Measurements from ENCODE around the gene NPTX2. TPM values are rescaled to one million over a fixed set of nuclear protein-coding genes. Genes with fewer than 3 reads are reported as not detected.

NPTX2 gene
- total RNA-seq, 1 donor from 2014 or later, result 2.1 TPM

- ATAC-seq (peak; percentile 23), DNase-seq (no peak)
- no peaks in the 10 kb centered on the region for H3K36me3 ChIP-seq
- no peak overlapping the region for H3K4me3 ChIP-seq
- peaks cover 3% of the 10 kb centered on the region for H3K9me3 ChIP-seq
- H3K27ac ChIP-seq, result no peak overlapping the region
- H3K4me1 ChIP-seq, result no peaks in the 10 kb centered on the region
- intact Hi-C loops (cut with DNase I), result no loop called here
- no peak for TF ChIP-seq CTCF (IDR thresholded peaks at IDR 0.05)
- H3K27me3 ChIP-seq, result peaks cover 14% of the 10 kb centered on the region
These were observed 10.3 kb downstream of the NPTX2 start for GRCh38 chr7:98627413-98627790.

GRCh38 chr7:98628418-98628817 lies 11.3 kb downstream of the NPTX2 start:
- intact Hi-C loops (cut with DNase I), result no loop called here
- DNase-seq (no peak), ATAC-seq (no peak)
- Histone ChIP-seq H3K27ac (no peak overlapping the region), H3K27me3 (peaks cover 14% of the 10 kb centered on the region), H3K4me1 (no peaks in the 10 kb centered on the region), H3K9me3 (peaks cover 9% of the 10 kb centered on the region), H3K36me3 (no peaks in the 10 kb centered on the region), H3K4me3 (no peak overlapping the region)
- no peak for TF ChIP-seq CTCF (IDR thresholded peaks at IDR 0.05)

GRCh38 chr7:98629001-98629431 lies 11.9 kb downstream of the NPTX2 start:
- H3K27me3 ChIP-seq, result peaks cover 14% of the 10 kb centered on the region
- no peak for DNase-seq
- TF ChIP-seq CTCF (IDR thresholded peaks at IDR 0.05), result no peak
- no peak for ATAC-seq
- no peaks in the 10 kb centered on the region for H3K36me3 ChIP-seq
- H3K4me3 ChIP-seq, result no peak overlapping the region
- H3K4me1 ChIP-seq, result no peaks in the 10 kb centered on the region
- H3K9me3 ChIP-seq, result peaks cover 9% of the 10 kb centered on the region
- no peak overlapping the region for H3K27ac ChIP-seq
- intact Hi-C loops (cut with DNase I), result no loop called here

GRCh38 chr7:98630149-98630548 lies 13.1 kb downstream of the NPTX2 start:
- no peak for TF ChIP-seq CTCF (IDR thresholded peaks at IDR 0.05)
- DNase-seq, result no peak

GRCh38 chr7:98630770-98631169 lies 13.7 kb downstream of the NPTX2 start:
- Histone ChIP-seq H3K36me3 (no peaks in the 10 kb centered on the region), H3K27me3 (peaks cover 14% of the 10 kb centered on the region), H3K4me1 (no peaks in the 10 kb centered on the region), H3K27ac (no peak overlapping the region), H3K9me3 (peaks cover 9% of the 10 kb centered on the region), H3K4me3 (no peak overlapping the region)
- ATAC-seq (no peak), DNase-seq (no peak)
- TF ChIP-seq CTCF (IDR thresholded peaks at IDR 0.05), result no peak
- intact Hi-C loops (cut with DNase I), result no loop called here

More at GRCh38 chr7:98630149-98630548, 13.1 kb downstream of the NPTX2 start:
- ATAC-seq, result no peak
- Histone ChIP-seq H3K27me3 (peaks cover 14% of the 10 kb centered on the region), H3K4me1 (no peaks in the 10 kb centered on the region), H3K27ac (no peak overlapping the region), H3K4me3 (no peak overlapping the region), H3K9me3 (peaks cover 9% of the 10 kb centered on the region), H3K36me3 (no peaks in the 10 kb centered on the region)
- intact Hi-C loops (cut with DNase I), result no loop called here

- intact Hi-C loops (cut with DNase I), result no loop called here
- no peak for ATAC-seq
- Histone ChIP-seq H3K9me3 (no peaks in the 10 kb centered on the region), H3K36me3 (no peaks in the 10 kb centered on the region), H3K4me3 (no peak overlapping the region), H3K27ac (no peak overlapping the region), H3K27me3 (no peaks in the 10 kb centered on the region), H3K4me1 (no peaks in the 10 kb centered on the region)
- DNase-seq, result no peak
- TF ChIP-seq CTCF (IDR thresholded peaks at IDR 0.05), result no peak
These were observed 21.8 kb downstream of the NPTX2 start for GRCh38 chr7:98638853-98639252.

All from upper lobe of right lung (tissue), 1 donor.